Upper lobe of right lung (tissue), 1 donor: ENCODE results near the gene ZMIZ2. TPM values are rescaled to one million over a fixed set of nuclear protein-coding genes. Genes with fewer than 3 reads are reported as not detected.

Source experiments
- ATAC-seq: fragments of 200-7000 bp; cut with Tn5 transposase; one replicate; pipeline ENCODE4 v1.9.1; 2020; ENCODE audit warnings: mild to moderate bottlenecking, moderate library complexity
- DNase-seq: peaks from one replicate; pipeline ENCODE4 v3.0.0-alpha.2; 2020
- H3K27ac ChIP-seq: fragments of 200-600 bp; one replicate; pipeline ENCODE4 v1.8.0; 2022
- H3K27me3 ChIP-seq: fragments of 200-600 bp; one replicate; pipeline ENCODE4 v1.8.0; 2022; ENCODE audit warnings: mild to moderate bottlenecking
- H3K36me3 ChIP-seq: fragments of 200-600 bp; one replicate; pipeline ENCODE4 v1.8.0; 2022
- H3K4me1 ChIP-seq: fragments of 200-600 bp; one replicate; pipeline ENCODE4 v1.8.0; 2022
- H3K4me3 ChIP-seq: fragments of 200-600 bp; one replicate; pipeline ENCODE4 v1.8.0; 2022; ENCODE audit warnings: mild to moderate bottlenecking
- H3K9me3 ChIP-seq: fragments of 200-600 bp; one replicate; pipeline ENCODE4 v1.8.0; 2022
- intact Hi-C: fragments of 100-400 bp; cut with DNase I; formaldehyde crosslinking; loops from one replicate; pipeline ENCODE4 v1.11.0; 2022
- total RNA-seq: library from RNA; stranded (reverse); fragmentation: NEBNext Ultra II Directional; extraction: Animal tissue kit (Norgen Biotek cat#: 25700); gene quantifications from one replicate; pipeline ENCODE4 v1.2.1, GENCODE V29; 2021
- TF ChIP-seq, protein P1 (sequence below): fragments of 200-600 bp; IDR thresholded peaks from one replicate; pipeline ENCODE4 v1.8.0; 2022; ENCODE audit warnings: antibody characterized with exemption
- donor health status: DM: no; HTN: yes; CAD: no; lungs with severe emphysema.

ZMIZ2 gene
- total RNA-seq, 1 donor from 2014 or later, result 95.4 TPM

DNA sequence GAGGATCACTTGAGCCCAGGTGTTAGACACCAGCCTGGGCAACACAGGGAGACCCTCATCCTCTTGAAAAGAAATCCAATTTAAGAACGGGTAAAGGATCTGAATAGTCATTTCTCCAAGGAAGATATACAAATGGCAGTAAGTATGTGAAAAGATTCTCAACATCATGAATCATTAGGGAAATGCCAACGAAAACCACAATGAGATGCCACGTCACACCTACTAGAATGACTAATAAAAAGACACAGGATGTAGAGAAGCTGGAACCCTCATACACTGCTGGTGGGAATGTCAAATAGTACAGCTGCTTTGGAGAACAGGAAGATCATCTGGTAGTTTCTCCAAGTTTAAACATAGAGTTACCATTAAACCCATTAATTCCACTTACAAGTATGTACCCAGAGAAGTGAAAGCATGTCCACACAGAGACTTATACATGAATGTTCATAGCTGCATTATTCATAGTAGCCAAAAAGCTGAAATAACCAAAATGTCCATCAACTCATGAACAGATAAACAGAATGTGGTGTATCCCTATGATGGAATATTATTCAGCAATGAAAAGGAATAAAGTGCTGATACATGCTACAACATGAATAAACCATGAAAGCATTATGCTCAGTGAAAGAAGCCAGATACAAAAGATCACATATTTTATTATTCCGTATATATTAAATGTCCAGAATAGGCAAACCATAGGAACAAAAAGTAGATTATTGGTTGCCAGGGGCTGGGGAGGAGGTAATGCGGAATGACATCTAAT lies 13.1 kb upstream of the ZMIZ2 start:
- Histone ChIP-seq H3K9me3 (no peaks in the 10 kb centered on the region), H3K36me3 (no peaks in the 10 kb centered on the region), H3K27ac (no peak overlapping the region), H3K4me1 (no peaks in the 10 kb centered on the region), H3K27me3 (no peaks in the 10 kb centered on the region), H3K4me3 (no peak overlapping the region)
- ATAC-seq (no peak), DNase-seq (no peak)
- TF ChIP-seq, protein P1, sequence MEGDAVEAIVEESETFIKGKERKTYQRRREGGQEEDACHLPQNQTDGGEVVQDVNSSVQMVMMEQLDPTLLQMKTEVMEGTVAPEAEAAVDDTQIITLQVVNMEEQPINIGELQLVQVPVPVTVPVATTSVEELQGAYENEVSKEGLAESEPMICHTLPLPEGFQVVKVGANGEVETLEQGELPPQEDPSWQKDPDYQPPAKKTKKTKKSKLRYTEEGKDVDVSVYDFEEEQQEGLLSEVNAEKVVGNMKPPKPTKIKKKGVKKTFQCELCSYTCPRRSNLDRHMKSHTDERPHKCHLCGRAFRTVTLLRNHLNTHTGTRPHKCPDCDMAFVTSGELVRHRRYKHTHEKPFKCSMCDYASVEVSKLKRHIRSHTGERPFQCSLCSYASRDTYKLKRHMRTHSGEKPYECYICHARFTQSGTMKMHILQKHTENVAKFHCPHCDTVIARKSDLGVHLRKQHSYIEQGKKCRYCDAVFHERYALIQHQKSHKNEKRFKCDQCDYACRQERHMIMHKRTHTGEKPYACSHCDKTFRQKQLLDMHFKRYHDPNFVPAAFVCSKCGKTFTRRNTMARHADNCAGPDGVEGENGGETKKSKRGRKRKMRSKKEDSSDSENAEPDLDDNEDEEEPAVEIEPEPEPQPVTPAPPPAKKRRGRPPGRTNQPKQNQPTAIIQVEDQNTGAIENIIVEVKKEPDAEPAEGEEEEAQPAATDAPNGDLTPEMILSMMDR, result no peak
- intact Hi-C loops, result no loop called here

DNA sequence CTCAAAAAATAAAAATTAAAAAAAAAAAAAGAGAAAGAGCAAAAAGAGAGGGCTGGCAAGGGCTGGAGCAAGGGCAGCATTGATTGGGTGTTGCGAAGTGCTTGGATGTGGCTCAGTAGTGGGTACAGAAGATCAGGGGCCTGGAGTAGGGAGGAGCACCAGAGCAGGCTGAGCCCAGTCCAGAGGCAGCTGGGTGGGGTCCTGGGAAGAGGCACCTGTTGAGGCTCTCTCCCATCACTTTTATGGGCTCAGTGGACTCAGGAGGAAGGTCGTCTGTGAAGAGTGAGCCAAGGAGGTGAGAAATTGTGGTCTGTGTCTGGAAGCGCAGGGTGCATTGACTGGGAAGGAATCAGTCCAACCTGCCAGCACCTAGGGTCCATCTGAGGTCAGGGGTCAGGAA lies 11.8 kb upstream of the ZMIZ2 start:
- Histone ChIP-seq H3K4me3 (no peak overlapping the region), H3K36me3 (no peaks in the 10 kb centered on the region), H3K9me3 (no peaks in the 10 kb centered on the region), H3K27ac (no peak overlapping the region), H3K4me1 (no peaks in the 10 kb centered on the region), H3K27me3 (no peaks in the 10 kb centered on the region)
- no peak for ATAC-seq
- intact Hi-C loops, result no loop called here
- TF ChIP-seq, protein P1, result no peak
- no peak for DNase-seq

DNA sequence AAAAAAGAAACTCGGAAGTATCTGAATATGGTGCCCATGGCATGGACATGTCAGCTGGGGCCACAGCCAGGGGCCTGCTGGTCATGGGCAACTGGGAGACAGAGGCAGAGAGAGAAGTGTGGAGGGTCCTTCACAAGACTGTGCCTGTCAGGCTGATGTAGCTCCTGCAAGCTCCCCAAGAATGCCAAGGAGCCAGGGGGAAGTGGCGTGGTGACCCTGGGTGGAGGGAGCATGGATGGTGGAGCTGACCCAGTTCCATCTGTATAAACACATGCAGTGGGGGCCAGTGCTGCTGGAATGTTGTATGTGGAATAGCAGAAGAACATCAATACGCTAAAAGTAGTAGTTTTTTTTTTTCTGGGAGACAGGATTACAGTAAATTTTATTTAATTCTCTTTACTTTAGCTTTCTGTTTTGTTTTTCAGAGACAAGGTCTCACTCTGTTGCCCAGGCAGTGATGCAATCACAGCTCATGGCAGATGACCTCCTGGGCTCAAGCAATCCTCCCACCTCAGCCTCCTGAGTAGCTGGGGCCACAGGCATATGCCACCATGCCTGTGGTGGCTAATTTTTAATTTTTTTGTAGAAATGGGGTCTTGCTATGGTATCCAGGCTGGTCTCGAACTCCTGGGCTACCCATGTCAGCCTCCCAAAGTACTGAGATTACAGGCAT lies 10.5 kb upstream of the ZMIZ2 start:
- DNase-seq (no peak), ATAC-seq (no peak)
- Histone ChIP-seq H3K27me3 (no peaks in the 10 kb centered on the region), H3K9me3 (no peaks in the 10 kb centered on the region), H3K36me3 (no peaks in the 10 kb centered on the region), H3K4me1 (no peaks in the 10 kb centered on the region), H3K4me3 (no peak overlapping the region), H3K27ac (no peak overlapping the region)
- TF ChIP-seq, protein P1, result no peak
- intact Hi-C loops, result no loop called here

DNA sequence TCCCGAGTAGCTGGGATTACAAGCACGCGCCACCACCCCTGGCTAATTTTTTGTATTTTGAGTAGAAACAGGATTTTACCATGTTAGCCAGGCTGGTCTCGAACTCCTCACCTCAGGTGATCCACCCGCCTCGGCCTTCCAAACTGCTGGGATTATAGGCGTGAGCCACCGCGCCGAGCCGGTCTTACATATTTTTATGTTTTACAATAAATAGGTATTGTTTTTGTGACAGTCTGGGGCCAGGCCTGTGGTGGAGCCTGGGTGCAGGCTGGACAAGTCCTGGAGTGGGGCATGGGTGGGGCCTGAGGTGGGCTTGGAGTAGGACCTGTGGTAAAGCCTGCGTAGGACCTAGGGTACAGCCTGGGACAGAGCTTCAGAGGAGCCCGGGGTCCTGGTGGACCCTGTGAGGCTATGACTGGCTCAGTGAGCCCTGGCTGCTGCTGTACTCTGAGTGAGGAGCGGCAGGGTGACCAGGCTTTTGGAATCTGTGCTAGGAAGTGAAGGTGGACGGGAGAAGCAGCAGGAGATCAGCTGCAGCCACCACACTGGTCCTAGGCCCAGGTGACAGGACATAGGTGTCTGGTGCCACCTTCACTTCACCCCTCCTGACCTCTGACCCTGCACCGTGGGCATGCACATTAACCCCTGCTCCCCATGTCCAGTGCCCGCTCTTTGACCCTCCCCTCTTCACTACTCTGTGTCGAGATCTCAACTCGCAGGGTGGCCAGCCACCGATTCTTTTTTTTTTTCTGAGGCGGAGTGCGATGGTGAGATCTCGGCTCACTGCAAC lies 9.6 kb upstream of the ZMIZ2 start:
- DNase-seq (no peak), ATAC-seq (peak; percentile 22)
- Histone ChIP-seq H3K27ac (no peak overlapping the region), H3K9me3 (no peaks in the 10 kb centered on the region), H3K4me1 (no peaks in the 10 kb centered on the region), H3K27me3 (no peaks in the 10 kb centered on the region), H3K4me3 (no peak overlapping the region), H3K36me3 (no peaks in the 10 kb centered on the region)
- TF ChIP-seq, protein P1, result no peak
- intact Hi-C loops, result no loop called here

DNA sequence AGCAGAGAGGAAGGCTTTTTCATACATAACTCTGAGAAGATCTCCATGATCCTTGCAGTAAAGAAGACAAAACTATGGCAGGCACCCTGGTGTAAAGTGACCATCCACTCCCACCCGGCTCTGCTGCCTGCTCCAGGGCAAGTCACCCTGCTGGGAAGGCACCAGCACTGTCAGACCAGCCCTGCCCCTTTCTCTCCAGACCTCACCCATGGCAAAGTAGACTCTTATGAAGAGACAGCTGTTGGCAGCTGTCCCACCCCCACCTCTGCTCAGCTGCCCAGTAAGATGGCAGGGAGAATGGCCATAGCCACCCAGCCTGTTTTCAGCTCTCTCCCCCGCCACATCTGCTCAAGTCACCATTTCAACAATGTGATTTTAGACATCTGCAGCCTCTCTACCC lies 8.6 kb upstream of the ZMIZ2 start:
- no peak for ATAC-seq
- Histone ChIP-seq H3K9me3 (no peaks in the 10 kb centered on the region), H3K27ac (no peak overlapping the region), H3K4me3 (no peak overlapping the region), H3K36me3 (no peaks in the 10 kb centered on the region), H3K27me3 (no peaks in the 10 kb centered on the region), H3K4me1 (no peaks in the 10 kb centered on the region)
- intact Hi-C loops, result no loop called here
- DNase-seq, result no peak
- TF ChIP-seq, protein P1, result no peak
